NCI-H1694 (cell line): ENCODE measurements around the gene USP2.

Source experiments
- DNase-seq: peaks from one replicate; lab custom pipeline; 2025; lab: John Stamatoyannopoulos, UW

USP2 gene

GRCh38 chr11:119341222-119342022 lies 40.1 kb downstream of the USP2 start:
- no peak for DNase-seq

DNA sequence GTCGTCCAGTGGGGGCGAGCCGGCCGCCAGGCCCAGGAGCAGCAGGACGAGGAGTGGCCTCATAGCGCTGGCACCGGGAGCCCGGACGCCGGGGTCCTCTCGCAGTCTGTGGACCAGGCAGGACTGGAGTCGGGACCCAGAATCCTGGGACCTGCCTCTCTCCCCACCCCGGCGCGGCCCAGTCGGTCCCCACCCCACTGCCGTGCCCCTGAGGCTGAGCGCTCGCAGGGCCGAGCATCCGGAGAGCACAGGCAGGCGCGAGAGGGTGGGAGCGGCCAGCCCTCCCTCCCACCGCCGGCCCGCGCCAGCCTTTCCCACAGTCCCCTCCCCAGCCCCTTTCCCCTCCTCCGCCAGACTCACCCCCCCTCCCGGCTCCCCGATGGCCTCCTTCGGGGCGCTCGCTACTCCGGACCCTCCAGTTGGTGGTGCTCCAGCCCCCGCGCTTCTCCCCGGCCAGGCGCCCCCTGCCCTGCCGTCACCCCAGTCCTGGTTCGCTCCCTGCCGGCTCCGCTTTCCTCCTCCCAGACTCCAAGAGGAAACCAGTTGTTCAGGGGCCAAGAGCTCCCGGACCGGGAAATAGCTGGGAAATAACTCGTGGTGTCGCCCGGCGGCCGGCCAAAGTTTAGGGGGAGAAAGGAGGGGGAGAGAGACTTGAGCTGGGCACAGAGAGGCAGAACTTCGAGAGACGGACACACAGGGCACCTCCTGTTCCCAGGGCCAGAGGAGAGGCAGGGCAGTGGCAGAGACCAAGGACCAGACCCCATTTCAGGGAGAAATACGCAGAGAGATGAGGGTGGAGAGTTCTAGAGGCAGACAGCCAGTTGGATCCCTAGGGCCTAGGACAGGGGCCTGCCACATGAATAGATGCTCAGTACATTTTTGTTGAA lies 40.9 kb downstream of the USP2 start, which contains the start of gene C1QTNF5:
TSS of gene C1QTNF5 (minus strand) at position 549 of the 887 bp plus-strand sequence. CDS start at position 63, 486 bp downstream.
- no peak for DNase-seq

GRCh38 chr11:119339589-119340334 lies 41.7 kb downstream of the USP2 start:
- DNase-seq: no peak

- DNase-seq: no peak
Measured at GRCh38 chr11:119338965-119339588, 42.4 kb downstream of the USP2 start.

DNA sequence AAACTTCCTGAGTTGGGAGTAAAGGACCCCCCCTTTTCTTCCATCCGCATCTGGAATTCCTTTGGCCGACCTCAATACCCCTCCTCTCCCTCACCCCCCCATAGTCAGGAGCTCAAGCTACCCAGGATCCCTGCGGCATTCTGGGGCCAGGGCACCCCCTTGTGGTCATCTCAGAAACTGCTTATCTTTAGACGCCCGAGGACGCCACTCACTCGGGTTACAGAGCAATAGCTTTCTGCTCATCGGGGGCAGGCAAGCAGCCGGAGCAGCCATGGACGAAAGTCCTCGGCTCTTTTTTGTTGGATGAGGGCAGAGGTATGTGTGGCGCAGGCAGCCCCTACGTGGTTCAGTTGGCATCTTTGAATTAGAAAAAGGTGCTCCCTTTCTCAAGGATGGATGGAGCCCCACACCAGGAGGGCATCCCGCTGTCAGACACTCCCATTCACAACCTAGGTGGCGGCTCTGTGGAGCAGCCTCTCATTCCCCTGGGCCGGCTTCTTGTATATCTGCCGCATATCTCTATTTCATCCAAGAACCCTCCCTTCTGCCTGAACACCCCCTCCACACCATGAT lies 43.1 kb downstream of the USP2 start:
- no peak for DNase-seq

DNA sequence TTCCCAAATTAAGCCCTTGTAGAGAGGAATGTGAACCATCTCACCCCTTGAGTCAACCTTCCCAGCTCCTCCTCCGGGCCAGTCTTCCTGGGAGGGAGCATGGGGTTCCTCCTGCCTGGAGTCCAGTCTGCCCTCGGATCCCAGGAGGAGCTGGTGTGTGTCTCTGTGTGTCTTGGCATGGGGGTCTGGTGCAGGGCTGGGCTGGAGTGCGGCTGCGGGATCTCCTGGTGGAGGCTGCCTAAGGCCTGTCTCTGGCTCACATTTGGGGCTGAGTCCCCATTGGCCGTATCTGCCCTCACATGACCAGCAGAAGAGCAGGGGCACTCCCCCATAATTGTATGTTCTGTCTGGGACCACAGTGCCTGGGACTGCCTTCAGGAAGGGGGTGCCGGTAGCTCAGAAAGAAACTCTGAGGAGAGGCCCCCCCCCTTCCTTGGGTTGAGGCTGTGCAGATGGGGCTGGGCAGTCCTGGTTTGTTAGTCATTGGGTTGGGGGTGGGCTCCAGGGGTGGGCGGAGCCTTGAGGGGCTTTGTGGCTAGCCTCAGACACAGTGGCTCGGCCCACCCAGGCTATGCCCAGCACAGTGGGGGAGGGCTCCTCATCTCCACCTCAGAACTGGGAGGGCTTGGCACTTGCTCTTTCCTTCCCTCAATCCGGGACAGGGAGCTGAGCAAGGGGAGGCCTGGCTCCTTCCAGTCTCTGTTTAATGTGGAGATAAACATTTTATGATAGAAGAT lies 43.7 kb downstream of the USP2 start:
- no peak for DNase-seq

- DNase-seq: no peak
Measured at GRCh38 chr11:119336744-119337469, 44.6 kb downstream of the USP2 start.

GRCh38 chr11:119335655-119336543 lies 45.6 kb downstream of the USP2 start:
- DNase-seq: no peak

DNA sequence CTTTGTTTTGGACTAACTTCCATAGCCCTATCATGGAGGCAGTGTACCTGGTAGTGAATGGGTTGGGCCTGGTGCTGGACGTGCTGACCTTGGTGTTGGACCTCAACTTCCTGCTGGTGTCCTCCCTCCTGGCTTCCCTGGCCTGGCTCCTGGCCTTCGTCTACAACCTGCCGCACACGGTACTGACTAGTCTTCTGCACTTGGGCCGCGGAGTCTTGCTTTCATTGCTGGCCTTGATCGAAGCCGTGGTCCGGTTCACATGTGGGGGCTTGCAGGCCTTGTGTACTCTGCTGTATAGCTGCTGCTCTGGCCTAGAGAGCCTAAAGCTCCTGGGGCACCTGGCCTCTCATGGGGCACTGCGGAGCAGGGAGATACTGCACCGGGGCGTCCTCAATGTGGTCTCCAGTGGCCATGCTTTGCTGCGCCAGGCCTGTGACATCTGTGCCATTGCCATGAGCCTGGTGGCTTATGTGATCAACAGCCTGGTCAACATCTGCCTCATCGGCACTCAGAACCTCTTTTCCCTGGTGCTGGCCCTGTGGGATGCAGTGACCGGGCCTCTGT lies 46.3 kb downstream of the USP2 start:
- no peak for DNase-seq

DNA sequence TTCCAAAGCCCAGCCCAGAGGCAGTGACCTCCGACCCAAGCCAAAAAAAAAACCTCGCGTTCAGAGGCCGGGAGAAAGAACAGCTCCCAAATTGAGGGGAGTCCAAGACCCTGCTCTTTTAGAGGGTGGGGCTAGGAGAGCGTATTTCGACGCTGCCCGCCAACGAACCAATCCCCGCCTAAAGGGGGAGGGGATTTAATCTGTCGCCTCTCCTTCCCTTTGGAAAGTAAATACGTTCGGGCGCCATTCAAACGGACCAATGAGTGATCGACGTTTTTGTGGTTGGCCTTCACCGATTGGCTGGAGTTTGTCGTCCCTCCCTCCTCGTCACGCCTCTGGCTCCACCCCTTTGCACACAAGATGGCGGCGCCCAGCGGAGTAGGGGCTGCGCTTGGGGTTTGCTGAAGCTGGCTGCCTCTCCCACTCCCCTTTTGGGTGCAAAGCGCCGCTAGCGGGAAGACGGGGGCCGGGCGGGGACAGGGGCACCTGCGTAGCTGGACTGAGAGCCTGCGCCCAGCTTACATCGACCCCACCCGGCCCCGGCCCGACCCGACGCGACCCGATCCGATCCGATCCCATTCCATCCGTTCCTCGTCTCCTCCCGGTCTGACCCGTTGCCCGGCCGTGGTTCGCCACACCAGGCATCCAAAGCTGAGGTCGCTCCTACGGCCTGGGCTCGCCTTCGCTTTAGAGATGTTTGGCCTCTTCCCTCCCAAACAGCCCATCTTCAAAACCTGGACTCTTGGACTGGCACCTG lies 47.1 kb downstream of the USP2 start, which contains the start of gene RNF26:
TSS of gene RNF26 (plus strand) at position 354 of the 757 bp plus-strand sequence. CDS start 596 bp downstream, outside the sequence.
- DNase-seq: peak; percentile 87

DNA sequence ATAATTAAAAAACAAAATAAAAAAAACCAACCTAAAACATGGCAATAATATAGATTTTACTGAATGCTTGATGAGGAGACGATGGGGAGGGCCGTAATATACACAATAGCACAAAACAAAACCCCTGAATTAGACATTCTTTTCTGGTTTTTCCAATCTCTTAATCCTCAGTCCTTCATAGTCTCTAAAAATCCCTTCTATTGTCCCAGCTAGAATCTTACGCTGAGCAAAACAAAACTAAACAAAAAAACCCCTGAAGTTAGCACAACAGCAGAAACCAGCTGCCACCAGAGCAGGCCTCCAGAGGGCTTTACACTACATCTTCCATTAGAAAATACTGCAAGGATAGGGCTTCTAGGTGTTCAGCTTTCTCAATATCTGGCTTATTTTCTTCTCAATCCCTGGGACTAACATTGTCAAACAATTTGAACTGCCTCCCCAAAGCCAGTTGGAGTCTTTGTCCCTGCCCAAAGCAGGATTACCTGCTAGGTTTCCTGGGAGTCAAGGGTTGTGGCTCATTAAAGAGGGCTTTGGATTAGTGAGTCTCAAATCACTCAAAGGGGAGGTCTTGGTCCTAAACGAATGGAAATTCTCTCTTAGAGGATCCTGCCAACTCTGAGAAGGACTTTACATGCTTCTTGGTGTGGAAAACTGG lies 49.3 kb downstream of the USP2 start:
- no peak for DNase-seq

DNA sequence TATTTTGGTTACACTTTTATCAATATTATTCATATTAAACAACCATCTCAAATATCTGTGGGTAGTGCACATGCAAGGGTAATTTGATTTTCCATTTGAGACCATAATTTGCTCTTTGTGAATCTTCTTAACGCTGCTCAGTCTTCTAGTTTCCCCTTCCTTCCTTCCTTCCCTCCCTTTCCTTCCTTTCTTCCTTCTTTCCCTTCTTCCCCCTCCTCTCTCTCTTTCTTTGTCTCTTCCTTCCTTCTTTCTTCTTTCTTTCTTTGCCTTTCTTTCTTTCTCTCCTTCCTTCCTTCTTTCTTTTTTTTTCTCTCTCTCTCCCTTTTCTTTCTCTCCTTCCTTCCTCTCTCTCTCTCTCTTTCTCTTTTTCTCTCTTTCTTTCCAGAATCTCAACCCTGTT lies 51.3 kb downstream of the USP2 start:
- DNase-seq: no peak

DNA sequence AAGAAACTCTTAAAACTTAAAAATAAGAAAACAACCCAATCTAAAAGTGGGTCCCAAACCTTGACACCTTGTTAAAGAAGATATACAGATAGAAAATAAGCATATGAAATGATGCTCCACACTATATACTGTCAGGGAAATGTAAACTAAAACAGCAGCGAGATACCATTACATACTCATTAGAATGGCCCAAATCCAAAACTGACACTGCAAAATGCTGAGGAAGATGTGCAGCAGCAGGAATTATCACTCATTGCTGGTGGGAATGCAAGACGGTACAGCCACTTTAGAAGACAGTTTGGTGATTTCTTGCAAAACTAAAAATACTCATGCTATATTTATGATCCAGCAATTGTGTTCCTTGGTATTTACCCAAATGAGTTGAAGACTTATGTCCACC lies 52.2 kb downstream of the USP2 start:
- DNase-seq: no peak

- no peak for DNase-seq
Measured at GRCh38 chr11:119324189-119324588, 57.3 kb downstream of the USP2 start.

DNA sequence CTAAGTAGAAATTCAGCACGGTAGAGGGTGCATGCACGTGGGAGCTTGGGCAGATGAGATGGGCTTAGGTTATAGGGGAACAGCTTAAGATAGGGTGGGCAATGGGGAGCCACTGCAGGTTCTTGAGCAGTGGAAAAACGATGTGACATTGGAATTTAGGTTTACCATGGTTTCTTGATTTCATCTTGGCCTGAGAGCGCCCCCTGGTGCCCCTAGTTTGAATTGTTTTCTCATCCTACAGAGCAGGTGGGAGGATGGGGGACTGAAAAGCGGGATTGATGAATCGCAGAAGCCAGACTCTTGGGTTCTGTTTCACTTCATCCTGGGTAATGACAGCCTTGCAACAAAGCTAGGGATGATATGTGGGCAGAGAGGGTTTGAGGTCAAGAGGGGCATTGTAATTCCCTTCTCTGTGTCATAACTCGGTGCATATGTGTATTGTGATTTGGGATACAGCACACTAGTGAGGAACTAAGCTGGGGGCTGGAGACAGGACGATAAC lies 57.9 kb downstream of the USP2 start:
- peak; percentile 29 for DNase-seq

DNA sequence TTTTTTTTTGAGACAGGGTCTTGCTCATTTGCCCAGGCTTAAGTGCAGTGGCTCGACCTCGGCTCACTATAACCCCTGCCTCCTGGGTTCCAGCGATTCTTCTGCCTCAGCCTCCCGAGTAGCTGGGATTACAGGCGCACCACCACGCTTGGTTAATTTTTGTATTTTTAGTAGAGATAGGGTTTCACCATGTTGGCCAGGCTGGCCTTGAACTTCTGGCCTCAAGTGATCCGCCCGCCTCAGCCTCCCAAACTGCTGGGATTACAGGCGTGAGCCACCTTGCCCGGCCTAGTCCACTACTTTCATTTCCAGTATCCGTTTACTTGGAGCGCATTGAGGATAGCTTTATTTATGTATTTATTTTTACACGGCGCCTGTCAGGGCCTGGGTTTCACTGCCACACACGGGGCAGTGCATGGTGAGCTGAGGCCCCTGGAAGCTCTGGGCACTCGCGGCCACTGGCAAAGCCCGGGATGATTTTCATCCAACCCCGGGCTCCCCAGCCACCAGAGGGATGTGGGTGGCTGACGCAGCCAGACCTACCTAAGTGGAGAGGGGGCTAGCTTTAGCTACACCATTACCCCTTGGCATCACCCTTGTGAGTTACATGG lies 58.5 kb downstream of the USP2 start:
- DNase-seq: no peak

GRCh38 chr11:119322360-119322739 lies 59.1 kb downstream of the USP2 start:
- no peak for DNase-seq
